ENCODE data around the gene NT5C.

NT5C gene

GRCh38 chr17:75114552-75115314, 16.8 kb downstream of the NT5C start:
- H3K36me3 Mint-ChIP-seq (ENCODE audit: low read depth) = peaks cover 13% of the 10 kb centered on the region
- peak overlapping the region; percentile 84 for H3K4me3 Mint-ChIP-seq
- no peaks in the 10 kb centered on the region for H3K9me3 Mint-ChIP-seq
- peak overlapping the region; percentile 93 for H3K27ac Mint-ChIP-seq
- H3K27me3 Mint-ChIP-seq = no peaks in the 10 kb centered on the region
- H3K4me1 Mint-ChIP-seq (ENCODE audit: low read depth) = peaks cover 49% of the 10 kb centered on the region

- H3K4me1 Mint-ChIP-seq (ENCODE audit: low read depth) = peaks cover 51% of the 10 kb centered on the region
- H3K4me3 Mint-ChIP-seq = peak overlapping the region; percentile 84
- H3K36me3 Mint-ChIP-seq (ENCODE audit: low read depth) = peaks cover 13% of the 10 kb centered on the region
- no peaks in the 10 kb centered on the region for H3K9me3 Mint-ChIP-seq
- peak overlapping the region; percentile 93 for H3K27ac Mint-ChIP-seq
- no peaks in the 10 kb centered on the region for H3K27me3 Mint-ChIP-seq
These were observed 17.6 kb downstream of the NT5C start for GRCh38 chr17:75113798-75114551.

GRCh38 chr17:75111777-75112335, 19.7 kb downstream of the NT5C start:
- H3K4me3 Mint-ChIP-seq = no peak overlapping the region
- H3K9me3 Mint-ChIP-seq = no peaks in the 10 kb centered on the region
- H3K4me1 Mint-ChIP-seq (ENCODE audit: low read depth) = peaks cover 51% of the 10 kb centered on the region
- peaks cover 13% of the 10 kb centered on the region for H3K36me3 Mint-ChIP-seq (ENCODE audit: low read depth)
- no peaks in the 10 kb centered on the region for H3K27me3 Mint-ChIP-seq
- H3K27ac Mint-ChIP-seq = peak overlapping the region; percentile 43

GRCh38 chr17:75110234-75110937, 21.2 kb downstream of the NT5C start:
- H3K4me1 Mint-ChIP-seq (ENCODE audit: low read depth) = peaks cover 48% of the 10 kb centered on the region

GRCh38 chr17:75109407-75110233, 21.9 kb downstream of the NT5C start, which contains the start of gene ARMC7:
Gene ARMC7 (plus strand): TSS chr17:75109969. CDS start chr17:75110289, 320 bp downstream.
- Mint-ChIP-seq H3K27me3 (no peaks in the 10 kb centered on the region), H3K27ac (peak within 1 kb of the TSS; percentile 89), H3K36me3 (ENCODE audit: low read depth) (peaks cover 8% of the 10 kb centered on the region), H3K4me3 (peak within 1 kb of the TSS; percentile 89), H3K4me1 (ENCODE audit: low read depth) (peaks cover 42% of the 10 kb centered on the region), H3K9me3 (no peaks in the 10 kb centered on the region)

More at GRCh38 chr17:75110234-75110937, 21.2 kb downstream of the NT5C start:
- no peaks in the 10 kb centered on the region for H3K27me3 Mint-ChIP-seq
- H3K27ac Mint-ChIP-seq = peak overlapping the region; percentile 76
- peaks cover 13% of the 10 kb centered on the region for H3K36me3 Mint-ChIP-seq (ENCODE audit: low read depth)
- peak overlapping the region; percentile 89 for H3K4me3 Mint-ChIP-seq
- no peaks in the 10 kb centered on the region for H3K9me3 Mint-ChIP-seq

- Mint-ChIP-seq H3K27ac (peak overlapping the region; percentile 89), H3K36me3 (ENCODE audit: low read depth) (peaks cover 4% of the 10 kb centered on the region), H3K27me3 (no peaks in the 10 kb centered on the region), H3K4me3 (peak overlapping the region; percentile 89), H3K9me3 (no peaks in the 10 kb centered on the region), H3K4me1 (ENCODE audit: low read depth) (peaks cover 36% of the 10 kb centered on the region)
These were observed 22.5 kb downstream of the NT5C start for GRCh38 chr17:75109046-75109406.

GRCh38 chr17:75108193-75108592, 23.3 kb downstream of the NT5C start:
- Mint-ChIP-seq H3K27ac (no peak overlapping the region), H3K9me3 (no peaks in the 10 kb centered on the region), H3K4me1 (ENCODE audit: low read depth) (peaks cover 31% of the 10 kb centered on the region), H3K4me3 (peak overlapping the region; percentile 89), H3K27me3 (no peaks in the 10 kb centered on the region), H3K36me3 (ENCODE audit: low read depth) (peaks cover 4% of the 10 kb centered on the region)

GRCh38 chr17:75105126-75106080, 26.1 kb downstream of the NT5C start:
- Mint-ChIP-seq H3K36me3 (ENCODE audit: low read depth) (no peaks in the 10 kb centered on the region), H3K4me1 (ENCODE audit: low read depth) (peaks cover 20% of the 10 kb centered on the region), H3K9me3 (no peaks in the 10 kb centered on the region), H3K27ac (no peak overlapping the region), H3K27me3 (no peaks in the 10 kb centered on the region), H3K4me3 (no peak overlapping the region)

- no peak overlapping the region for H3K27ac Mint-ChIP-seq
- H3K27me3 Mint-ChIP-seq = no peaks in the 10 kb centered on the region
- H3K9me3 Mint-ChIP-seq = no peaks in the 10 kb centered on the region
- no peaks in the 10 kb centered on the region for H3K36me3 Mint-ChIP-seq (ENCODE audit: low read depth)
- H3K4me3 Mint-ChIP-seq = no peak overlapping the region
- H3K4me1 Mint-ChIP-seq (ENCODE audit: low read depth) = peaks cover 13% of the 10 kb centered on the region
These were observed 27.7 kb downstream of the NT5C start for GRCh38 chr17:75103601-75104554.

GRCh38 chr17:75102385-75102821, 29.1 kb downstream of the NT5C start:
- Mint-ChIP-seq H3K4me1 (ENCODE audit: low read depth) (peaks cover 7% of the 10 kb centered on the region), H3K27ac (no peak overlapping the region), H3K4me3 (no peak overlapping the region), H3K9me3 (no peaks in the 10 kb centered on the region), H3K36me3 (ENCODE audit: low read depth) (no peaks in the 10 kb centered on the region), H3K27me3 (no peaks in the 10 kb centered on the region)

- no peaks in the 10 kb centered on the region for H3K27me3 Mint-ChIP-seq
- no peaks in the 10 kb centered on the region for H3K9me3 Mint-ChIP-seq
These were observed 31.5 kb downstream of the NT5C start for GRCh38 chr17:75099881-75100595.

GRCh38 chr17:75098861-75099260, 32.7 kb downstream of the NT5C start:
- Mint-ChIP-seq H3K4me3 (no peak overlapping the region), H3K27ac (no peak overlapping the region), H3K36me3 (ENCODE audit: low read depth) (no peaks in the 10 kb centered on the region)

More at GRCh38 chr17:75099881-75100595, 31.5 kb downstream of the NT5C start:
- no peak overlapping the region for H3K4me3 Mint-ChIP-seq
- H3K4me1 Mint-ChIP-seq (ENCODE audit: low read depth) = peaks cover 10% of the 10 kb centered on the region
- H3K27ac Mint-ChIP-seq = no peak overlapping the region
- no peaks in the 10 kb centered on the region for H3K36me3 Mint-ChIP-seq (ENCODE audit: low read depth)

More at GRCh38 chr17:75098861-75099260, 32.7 kb downstream of the NT5C start:
- H3K4me1 Mint-ChIP-seq (ENCODE audit: low read depth) = peaks cover 10% of the 10 kb centered on the region
- no peaks in the 10 kb centered on the region for H3K27me3 Mint-ChIP-seq
- no peaks in the 10 kb centered on the region for H3K9me3 Mint-ChIP-seq
